ENCODE measurements around the gene CCDC33. TPM values are rescaled to one million over a fixed set of nuclear protein-coding genes. Genes with fewer than 3 reads are reported as not detected.

The CCDC33 gene
- total and polyA plus RNA-seq, 10 of the 15 experiments (the other 5 are each of a cell fraction or from before 2014, with no cell fraction given), result 0.57 to 5.8 (median 4.3) TPM

- TF ChIP-seq SKIL (IDR thresholded peaks at IDR 0.05; ENCODE audit: low read depth, poor library complexity, severe bottlenecking), result no peak
Observed at GRCh38 chr15:74253211-74253921, 17.2 kb downstream of the CCDC33 start (continued).

DNA sequence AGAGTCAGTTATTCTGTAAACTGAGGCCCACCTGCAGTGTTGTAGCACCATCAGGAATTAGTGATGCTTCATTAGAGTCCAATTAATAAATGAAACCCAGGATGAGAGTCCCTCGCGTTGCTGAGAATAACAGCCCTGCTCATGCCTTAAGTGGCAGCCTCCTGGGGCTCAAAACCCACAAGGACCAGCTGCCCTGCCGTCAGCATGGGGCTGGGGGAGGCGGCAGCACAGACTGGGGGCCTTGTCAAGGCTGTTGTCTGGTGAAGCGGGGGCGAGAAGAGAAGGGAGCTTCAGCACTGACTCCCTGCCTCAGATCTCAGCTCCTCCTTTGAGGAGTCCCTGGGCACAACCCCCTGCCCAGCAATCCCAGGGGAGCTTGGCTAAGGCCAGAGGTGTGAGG lies 21.0 kb downstream of the CCDC33 start:
- no peaks in the 10 kb centered on the region for H3K4me1 ChIP-seq (ENCODE audit: control insufficient read depth, insufficient read depth, low read length)
- FAIRE-seq (no peak), DNase-seq (ENCODE audit: low read depth, low spot score) (no peak), ATAC-seq (no peak)
- in situ Hi-C loops (cut with MboI) (no loop called here), intact Hi-C loops (cut with micrococcal nuclease; ENCODE audit: unreplicated experiment) (no loop called here)
- RAD21 ChIA-PET (ENCODE audit: unreplicated experiment), result no interaction called here
- H3K4me3 ChIP-seq, result no peak overlapping the region
- WGBS (ENCODE audit: insufficient coverage, insufficient replicate concordance, low lambda C conversion rate, missing lambda C conversion rate), result 28% methylated on average over 5 of the region's 6 CpGs
- TF ChIP-seq, protein P1, sequence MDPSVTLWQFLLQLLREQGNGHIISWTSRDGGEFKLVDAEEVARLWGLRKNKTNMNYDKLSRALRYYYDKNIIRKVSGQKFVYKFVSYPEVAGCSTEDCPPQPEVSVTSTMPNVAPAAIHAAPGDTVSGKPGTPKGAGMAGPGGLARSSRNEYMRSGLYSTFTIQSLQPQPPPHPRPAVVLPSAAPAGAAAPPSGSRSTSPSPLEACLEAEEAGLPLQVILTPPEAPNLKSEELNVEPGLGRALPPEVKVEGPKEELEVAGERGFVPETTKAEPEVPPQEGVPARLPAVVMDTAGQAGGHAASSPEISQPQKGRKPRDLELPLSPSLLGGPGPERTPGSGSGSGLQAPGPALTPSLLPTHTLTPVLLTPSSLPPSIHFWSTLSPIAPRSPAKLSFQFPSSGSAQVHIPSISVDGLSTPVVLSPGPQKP (IDR thresholded peaks at IDR 0.05; ENCODE audit: low read depth, low read length), result no peak
- TF ChIP-seq, protein P2, sequence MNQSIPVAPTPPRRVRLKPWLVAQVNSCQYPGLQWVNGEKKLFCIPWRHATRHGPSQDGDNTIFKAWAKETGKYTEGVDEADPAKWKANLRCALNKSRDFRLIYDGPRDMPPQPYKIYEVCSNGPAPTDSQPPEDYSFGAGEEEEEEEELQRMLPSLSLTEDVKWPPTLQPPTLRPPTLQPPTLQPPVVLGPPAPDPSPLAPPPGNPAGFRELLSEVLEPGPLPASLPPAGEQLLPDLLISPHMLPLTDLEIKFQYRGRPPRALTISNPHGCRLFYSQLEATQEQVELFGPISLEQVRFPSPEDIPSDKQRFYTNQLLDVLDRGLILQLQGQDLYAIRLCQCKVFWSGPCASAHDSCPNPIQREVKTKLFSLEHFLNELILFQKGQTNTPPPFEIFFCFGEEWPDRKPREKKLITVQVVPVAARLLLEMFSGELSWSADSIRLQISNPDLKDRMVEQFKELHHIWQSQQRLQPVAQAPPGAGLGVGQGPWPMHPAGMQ (IDR thresholded peaks at IDR 0.05; ENCODE audit: borderline replicate concordance), result no peak
- TF ChIP-seq, protein P3, sequence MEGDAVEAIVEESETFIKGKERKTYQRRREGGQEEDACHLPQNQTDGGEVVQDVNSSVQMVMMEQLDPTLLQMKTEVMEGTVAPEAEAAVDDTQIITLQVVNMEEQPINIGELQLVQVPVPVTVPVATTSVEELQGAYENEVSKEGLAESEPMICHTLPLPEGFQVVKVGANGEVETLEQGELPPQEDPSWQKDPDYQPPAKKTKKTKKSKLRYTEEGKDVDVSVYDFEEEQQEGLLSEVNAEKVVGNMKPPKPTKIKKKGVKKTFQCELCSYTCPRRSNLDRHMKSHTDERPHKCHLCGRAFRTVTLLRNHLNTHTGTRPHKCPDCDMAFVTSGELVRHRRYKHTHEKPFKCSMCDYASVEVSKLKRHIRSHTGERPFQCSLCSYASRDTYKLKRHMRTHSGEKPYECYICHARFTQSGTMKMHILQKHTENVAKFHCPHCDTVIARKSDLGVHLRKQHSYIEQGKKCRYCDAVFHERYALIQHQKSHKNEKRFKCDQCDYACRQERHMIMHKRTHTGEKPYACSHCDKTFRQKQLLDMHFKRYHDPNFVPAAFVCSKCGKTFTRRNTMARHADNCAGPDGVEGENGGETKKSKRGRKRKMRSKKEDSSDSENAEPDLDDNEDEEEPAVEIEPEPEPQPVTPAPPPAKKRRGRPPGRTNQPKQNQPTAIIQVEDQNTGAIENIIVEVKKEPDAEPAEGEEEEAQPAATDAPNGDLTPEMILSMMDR (IDR thresholded peaks at IDR 0.05 in 2 of 3, conservative IDR thresholded peaks at IDR 0.05 in 1 of 3; ENCODE audit: control insufficient read depth in 2 of 3, extremely low read depth in 1 of 3, insufficient read depth in 1 of 3, low read depth in 3 of 3, low read length in 3 of 3), result no peak
- TF ChIP-seq, protein P4, sequence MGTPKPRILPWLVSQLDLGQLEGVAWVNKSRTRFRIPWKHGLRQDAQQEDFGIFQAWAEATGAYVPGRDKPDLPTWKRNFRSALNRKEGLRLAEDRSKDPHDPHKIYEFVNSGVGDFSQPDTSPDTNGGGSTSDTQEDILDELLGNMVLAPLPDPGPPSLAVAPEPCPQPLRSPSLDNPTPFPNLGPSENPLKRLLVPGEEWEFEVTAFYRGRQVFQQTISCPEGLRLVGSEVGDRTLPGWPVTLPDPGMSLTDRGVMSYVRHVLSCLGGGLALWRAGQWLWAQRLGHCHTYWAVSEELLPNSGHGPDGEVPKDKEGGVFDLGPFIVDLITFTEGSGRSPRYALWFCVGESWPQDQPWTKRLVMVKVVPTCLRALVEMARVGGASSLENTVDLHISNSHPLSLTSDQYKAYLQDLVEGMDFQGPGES (IDR thresholded peaks at IDR 0.05), result no peak
- no peak for TF ChIP-seq NR2C1 (IDR thresholded peaks at IDR 0.05)
- no peak for TF ChIP-seq ESRRA (IDR thresholded peaks at IDR 0.05; ENCODE audit: low read length)
- H3K4me2 ChIP-seq (ENCODE audit: control insufficient read depth, insufficient read depth), result no peak overlapping the region
- CTCF ChIA-PET, result no interaction called here
- no peaks in the 10 kb centered on the region for H3K36me3 ChIP-seq (ENCODE audit: control insufficient read depth in 2 of 2, insufficient read depth in 2 of 2, low read length in 1 of 2)
- H3K27me3 ChIP-seq (replicated peaks in 1 of 2; ENCODE audit: control insufficient read depth in 2 of 2, insufficient read depth in 2 of 2, low read length in 1 of 2), result peaks cover 0 to 2% of the 10 kb centered on the region in 2 experiments; a peak in 2 of 4 replicates
- no TSS peak for BruUV-seq (replicated peaks)
- no peak overlapping the region for H3K9ac ChIP-seq (ENCODE audit: control insufficient read depth, insufficient read depth, low read length)
- SMC1A ChIA-PET (ENCODE audit: uncharacterized antibody, unreplicated experiment), result no interaction called here
- H2AFZ ChIP-seq (ENCODE audit: control insufficient read depth, low read depth, low read length), result no peak overlapping the region
- no peaks in the 10 kb centered on the region for H4K20me1 ChIP-seq (ENCODE audit: control insufficient read depth, insufficient read depth)
- no peaks in the 10 kb centered on the region for H3K9me3 ChIP-seq (replicated peaks; ENCODE audit: control insufficient read depth, insufficient read depth, low read length)
- H3K79me2 ChIP-seq (ENCODE audit: control insufficient read depth, insufficient read depth, low read length), result no peaks in the 10 kb centered on the region
- H3K27ac ChIP-seq (ENCODE audit: control insufficient read depth, insufficient read depth), result no peak overlapping the region
- POLR2A ChIA-PET, result no interaction called here

Data from GM12878 (cell line).